NCI-H748 treated with DMSO at 0.1 percent for 48 hours (cell line): ENCODE measurements around the gene ADAMTS17.
A peak's percentile ranks its signal among the peaks of the same experiment; 100 is the strongest.
"Not testable (repeated sequence)": the region's sequence is repeated elsewhere in the genome, so short reads cannot be mapped to it uniquely, and the experiment has no call there.

Source experiments
- DNase-seq: peaks from one replicate; lab custom pipeline; 2025; lab: John Stamatoyannopoulos, UW

Gene ADAMTS17

DNA sequence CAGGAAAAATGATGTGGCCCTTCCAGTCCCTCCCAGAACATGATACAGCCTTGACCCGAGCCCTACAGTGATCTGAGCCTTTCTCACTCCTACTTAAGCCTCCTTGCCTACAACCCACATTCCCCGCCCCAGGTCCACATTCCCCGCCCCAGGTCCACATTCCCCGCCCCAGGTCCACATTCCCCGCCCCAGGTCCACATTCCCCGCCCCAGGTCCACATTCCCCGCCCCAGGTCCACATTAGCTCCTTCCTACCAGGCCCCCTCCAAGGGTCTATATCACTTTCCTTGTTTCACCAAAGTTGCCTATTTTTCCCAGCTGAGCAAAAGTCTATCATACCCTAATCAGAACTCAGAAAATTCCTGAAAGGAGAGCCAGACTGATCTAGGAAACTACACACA, 2.3 kb downstream of the ADAMTS17 start:
- not testable (repeated sequence) for DNase-seq

DNA sequence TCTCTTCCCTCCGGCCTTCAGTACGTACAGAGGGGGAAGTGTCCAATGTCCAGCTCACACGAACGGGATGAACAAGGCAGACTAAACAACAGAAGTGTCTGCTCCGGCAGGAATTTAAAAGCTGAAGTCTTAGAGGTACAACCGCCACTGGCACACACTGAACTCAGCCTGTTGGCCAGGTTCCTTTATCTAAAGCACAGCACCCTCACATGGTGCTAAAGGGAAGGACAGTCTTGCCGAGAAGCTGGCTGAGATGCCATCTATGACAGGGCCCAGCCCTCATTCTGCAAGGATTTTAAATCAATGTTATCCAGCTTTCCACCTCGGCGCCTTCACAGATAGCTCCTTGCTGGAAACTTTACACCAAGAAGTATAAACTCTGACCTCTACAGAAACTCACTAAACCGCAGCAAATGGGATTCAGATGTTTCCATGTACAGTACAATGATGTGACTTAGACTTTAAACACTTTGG, 2.8 kb downstream of the ADAMTS17 start:
- DNase-seq: peak; percentile 1

- no peak for DNase-seq
Observed at GRCh38 chr15:100338247-100338646, 3.5 kb downstream of the ADAMTS17 start.

DNA sequence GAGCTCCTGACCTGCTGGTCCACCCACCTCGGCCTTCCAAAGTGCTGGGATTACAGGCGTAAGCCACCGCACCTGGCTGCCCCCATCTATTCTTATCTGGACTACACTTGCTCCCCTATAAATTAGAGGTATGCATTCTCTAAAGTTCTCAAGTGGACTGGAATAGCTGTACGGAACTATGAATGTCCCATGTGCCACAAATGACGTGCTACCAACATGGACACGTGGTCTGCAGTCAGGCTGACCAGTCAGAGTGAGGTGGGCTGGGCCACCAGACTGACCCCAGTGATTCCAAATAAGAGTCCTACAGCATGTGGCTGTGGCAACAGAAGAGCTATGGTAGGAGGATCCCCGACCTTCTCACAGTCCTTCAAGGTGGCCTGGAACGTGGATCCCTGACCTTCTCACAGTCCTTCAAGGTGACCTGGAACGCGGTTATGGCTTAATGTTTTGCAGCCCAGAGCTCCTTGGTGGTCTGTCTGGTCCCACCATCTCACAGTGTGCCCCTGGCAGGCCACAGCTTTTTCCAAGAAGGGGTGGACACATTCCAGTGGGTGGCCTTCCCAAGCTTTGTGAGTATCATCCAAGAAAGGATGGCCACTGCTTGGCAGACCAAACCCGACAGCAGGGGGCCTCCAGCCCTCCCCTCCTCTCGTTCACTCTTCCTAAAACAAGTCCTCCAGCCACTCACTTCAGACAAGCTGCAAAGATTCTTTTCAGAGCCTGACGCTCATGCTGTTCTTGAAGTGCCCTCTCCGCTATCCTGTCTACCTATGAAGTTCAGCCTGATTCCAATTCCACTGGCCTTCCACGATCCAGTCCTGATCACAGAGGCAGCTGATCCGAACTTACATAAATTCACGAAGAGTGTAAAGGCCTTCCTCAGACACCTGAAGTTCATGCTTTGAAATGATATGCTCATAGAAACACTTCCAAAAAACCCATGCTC, 4.4 kb downstream of the ADAMTS17 start:
- DNase-seq: no peak

GRCh38 chr15:100336061-100336460, 5.7 kb downstream of the ADAMTS17 start:
- DNase-seq: no peak

- no peak for DNase-seq
Observed at GRCh38 chr15:100335335-100335999, 6.3 kb downstream of the ADAMTS17 start.

- no peak for DNase-seq
Observed at GRCh38 chr15:100334905-100335304, 6.9 kb downstream of the ADAMTS17 start.

- no peak for DNase-seq
Observed at GRCh38 chr15:100334456-100334855, 7.3 kb downstream of the ADAMTS17 start.

DNA sequence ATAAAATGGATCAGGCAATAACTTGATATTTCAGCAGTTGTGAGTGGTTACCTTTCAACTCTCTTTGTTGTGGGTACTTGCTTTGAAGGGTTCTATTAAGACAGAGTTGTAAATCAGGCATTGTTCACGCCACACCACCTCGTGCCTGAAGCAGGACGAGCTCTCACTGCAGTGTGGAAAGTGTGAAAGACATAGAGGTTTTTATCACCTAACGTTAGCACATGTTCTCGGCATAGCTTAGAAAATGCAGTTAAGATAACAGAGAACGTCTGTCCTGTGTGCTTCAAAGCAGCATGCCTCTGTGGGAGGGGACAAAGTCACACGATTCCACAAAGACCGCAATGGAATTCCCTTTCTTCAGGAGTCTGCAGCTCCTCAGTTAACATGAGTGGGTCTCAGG, 7.8 kb downstream of the ADAMTS17 start:
- no peak for DNase-seq

DNA sequence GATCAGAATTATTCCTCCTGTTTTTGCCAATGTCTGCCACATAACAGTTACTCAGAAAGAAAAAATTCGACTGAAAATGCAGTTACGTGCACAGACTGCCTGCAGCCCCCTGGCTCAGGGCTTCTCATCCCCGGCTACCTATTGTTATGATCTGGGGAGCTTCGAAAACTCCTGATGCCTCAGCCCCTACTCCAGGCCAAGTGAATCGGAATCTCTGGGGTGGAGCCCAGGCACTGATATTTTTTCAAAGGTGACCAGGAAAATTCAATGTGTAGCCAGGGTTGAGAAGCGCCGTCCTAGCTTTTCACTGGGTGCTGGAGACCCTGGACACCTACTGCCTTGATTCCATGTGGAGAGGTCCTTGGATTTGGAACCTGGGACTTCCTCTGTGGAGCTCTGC, 8.5 kb downstream of the ADAMTS17 start:
- no peak for DNase-seq

DNA sequence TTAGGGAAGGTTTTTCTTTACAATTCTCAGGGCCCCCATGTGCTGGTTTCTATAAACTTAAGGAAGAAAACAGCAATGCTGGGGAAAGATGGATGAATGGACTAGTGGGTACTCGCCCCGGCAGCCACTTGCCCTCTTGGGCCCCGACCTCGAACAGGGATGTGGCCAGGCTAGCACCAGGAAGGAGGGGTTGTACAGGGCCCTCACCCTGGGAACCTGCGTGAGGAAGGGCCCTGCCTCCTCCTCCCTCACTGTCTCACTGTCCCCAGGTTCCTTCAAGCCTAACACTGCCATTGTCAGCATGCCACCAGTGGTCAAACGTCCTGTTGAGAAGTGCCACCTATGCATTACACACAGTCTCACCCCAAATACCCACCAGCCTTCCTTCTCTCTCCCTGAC, 9.1 kb downstream of the ADAMTS17 start:
- DNase-seq: no peak

GRCh38 chr15:100332231-100332630, 9.5 kb downstream of the ADAMTS17 start:
- no peak for DNase-seq

- DNase-seq: no peak
Observed at GRCh38 chr15:100330629-100331215, 11.1 kb downstream of the ADAMTS17 start.

DNA sequence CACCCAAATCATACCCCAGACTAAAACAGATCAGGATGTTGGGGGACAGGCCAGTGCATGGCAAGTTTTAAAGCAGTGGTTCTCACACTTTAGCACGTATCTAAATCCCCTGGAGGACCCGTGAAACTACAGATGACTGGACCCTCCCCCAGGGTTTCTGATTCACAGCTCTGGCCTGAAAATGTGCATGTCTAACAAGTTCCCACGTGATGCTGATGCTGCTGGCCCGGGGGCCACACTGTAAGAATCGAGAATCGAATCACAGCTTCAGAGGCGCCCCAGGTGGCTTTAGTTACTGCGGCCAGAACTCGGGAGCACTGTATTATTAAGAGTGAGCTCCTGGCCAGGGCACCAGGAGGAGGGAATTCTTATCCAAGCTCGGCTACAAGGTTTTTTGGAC, 11.6 kb downstream of the ADAMTS17 start:
- DNase-seq: no peak

GRCh38 chr15:100328796-100329195, 13.0 kb downstream of the ADAMTS17 start:
- DNase-seq: no peak

- DNase-seq: no peak
Observed at GRCh38 chr15:100318880-100319279, 22.9 kb downstream of the ADAMTS17 start.

DNA sequence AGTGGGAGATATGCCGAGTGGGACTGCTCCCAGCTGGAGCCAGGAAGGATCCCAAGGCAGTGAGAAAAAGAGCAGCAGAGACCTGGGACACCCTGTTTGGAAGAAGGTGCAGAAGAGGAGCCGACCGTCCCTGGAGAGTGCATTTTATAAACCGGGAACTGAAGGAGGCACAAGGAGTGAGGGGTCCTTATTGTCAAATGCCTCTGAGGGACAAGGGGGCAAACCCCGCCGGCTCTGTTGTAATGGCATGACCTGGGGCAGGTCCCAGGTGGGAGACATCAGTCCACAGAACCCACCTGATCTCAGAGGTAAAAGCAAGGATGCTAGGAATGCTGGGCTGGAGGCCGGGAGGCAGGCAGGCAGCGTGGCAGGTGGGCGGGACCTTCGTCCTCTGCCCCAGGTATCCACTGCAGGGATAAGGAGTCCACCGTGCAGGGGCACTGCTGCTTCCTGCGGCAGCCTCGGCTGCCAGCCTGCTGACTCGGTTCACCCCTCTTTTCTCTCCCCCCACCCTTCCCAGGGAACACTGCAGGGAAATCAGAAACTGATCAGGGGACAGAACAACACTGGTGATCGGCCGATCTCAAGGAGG, 26.9 kb downstream of the ADAMTS17 start:
- DNase-seq: no peak

- DNase-seq: no peak
Observed at GRCh38 chr15:100311833-100312476, 29.8 kb downstream of the ADAMTS17 start.

DNA sequence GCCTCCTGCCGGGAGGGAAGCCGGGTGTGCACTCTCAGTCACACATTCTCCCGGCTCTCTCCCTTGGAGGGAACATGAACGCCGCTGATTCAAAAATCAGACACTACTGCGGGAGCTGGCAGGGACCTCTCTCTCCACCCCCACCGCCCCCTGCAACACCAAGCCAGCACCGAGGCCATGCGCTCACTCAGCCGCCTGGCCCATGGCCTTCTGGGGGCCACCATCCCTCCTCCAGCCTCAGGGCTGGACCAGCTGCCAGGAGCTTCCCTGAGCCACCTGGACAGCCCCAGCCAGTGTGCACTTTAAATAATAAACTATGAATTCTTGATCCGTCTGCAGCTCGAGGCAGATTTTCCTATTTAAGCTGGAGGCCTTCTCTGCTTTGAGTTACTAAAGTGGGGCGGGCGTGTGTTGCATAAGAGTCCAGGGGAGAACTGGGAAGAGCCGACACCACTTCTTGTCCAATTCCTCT, 30.6 kb downstream of the ADAMTS17 start:
- no peak for DNase-seq

GRCh38 chr15:100310513-100311153, 31.1 kb downstream of the ADAMTS17 start:
- no peak for DNase-seq

DNA sequence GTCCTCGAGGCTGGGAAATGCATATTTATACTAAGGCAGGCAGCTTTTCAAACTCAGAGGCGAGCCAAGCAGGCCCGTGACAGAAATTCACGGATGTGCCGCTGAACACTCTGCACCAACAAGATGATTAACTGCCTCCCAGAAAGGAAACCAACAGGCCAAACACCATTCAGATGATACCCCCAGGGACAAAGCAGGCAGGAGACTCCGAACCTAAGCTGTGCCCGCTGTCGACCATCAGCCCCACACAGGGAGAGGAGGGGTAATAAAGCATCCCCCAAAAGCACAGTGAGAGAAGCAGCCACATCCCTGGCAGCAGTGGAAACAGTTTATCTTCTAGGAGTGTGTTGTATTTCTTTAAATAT, 31.8 kb downstream of the ADAMTS17 start:
- DNase-seq: no peak
